H9 (cell line): ENCODE data around the gene OR8B12. TPM values are rescaled to one million over a fixed set of nuclear protein-coding genes. Genes with fewer than 3 reads are reported as not detected.

Experiments used
- DNase-seq: peaks from one replicate; pipeline ENCODE4 v3.0.0-alpha.2; 2017
- H2AFZ ChIP-seq: one replicate; pipeline ENCODE4 v1.6.1; 2013; ENCODE audit warnings: mild to moderate bottlenecking, low read length, control low read depth, moderate library complexity
- H2AK5ac ChIP-seq: 2 replicates; pipeline ENCODE4 v1.6.1; 2013; ENCODE audit warnings: low read length, control low read depth, mixed read lengths; ENCODE audit not compliant: insufficient read length
- H2BK120ac ChIP-seq: one replicate; pipeline ENCODE4 v1.6.1; 2013; ENCODE audit warnings: low read depth, mild to moderate bottlenecking, low read length, control low read depth, inconsistent platforms; ENCODE audit not compliant: poor library complexity, severe bottlenecking
- H2BK12ac ChIP-seq: 2 replicates; pipeline ENCODE4 v1.6.1; 2013; ENCODE audit warnings: low read length, control low read depth, mixed read lengths, low read depth; ENCODE audit not compliant: insufficient read length
- H2BK15ac ChIP-seq: 2 replicates; pipeline ENCODE4 v1.6.1; 2013; ENCODE audit warnings: low read depth, low read length, control low read depth
- H2BK20ac ChIP-seq: one replicate; pipeline ENCODE4 v1.6.1; 2013; ENCODE audit warnings: low read depth, mild to moderate bottlenecking, low read length, control low read depth, inconsistent platforms; ENCODE audit not compliant: poor library complexity, severe bottlenecking
- H2BK5ac ChIP-seq: 2 replicates; pipeline ENCODE4 v1.6.1; 2013; ENCODE audit warnings: low read length, control low read depth, mixed read lengths; ENCODE audit not compliant: insufficient read length
- H3K14ac ChIP-seq: 2 replicates; pipeline ENCODE4 v1.6.1; 2013; ENCODE audit warnings: low read length, control low read depth; ENCODE audit not compliant: insufficient read depth
- H3K18ac ChIP-seq: 2 replicates; pipeline ENCODE4 v1.6.1; 2013; ENCODE audit warnings: low read depth, mild to moderate bottlenecking, mixed read lengths, low read length, control low read depth; ENCODE audit not compliant: insufficient read length
- H3K23ac ChIP-seq: 2 replicates; pipeline ENCODE4 v1.6.1; 2013; ENCODE audit warnings: low read length, control low read depth, mixed read lengths, low read depth; ENCODE audit not compliant: insufficient read length
- H3K23me2 ChIP-seq: 2 replicates; pipeline ENCODE4 v1.6.1; 2013; ENCODE audit warnings: low read depth, mild to moderate bottlenecking, mixed read lengths, low read length, control low read depth; ENCODE audit not compliant: insufficient read length, poor library complexity, severe bottlenecking
- H3K27ac ChIP-seq: 2 replicates; pipeline ENCODE4 v1.5.1; 2013; ENCODE audit warnings: low read length, control low read depth, mixed read lengths, low read depth; ENCODE audit not compliant: insufficient read length
- H3K27me3 ChIP-seq: 2 replicates; pipeline ENCODE4 v1.6.1; 2013; ENCODE audit warnings: low read length, control low read depth, inconsistent platforms; ENCODE audit not compliant: insufficient read depth
- H3K4ac ChIP-seq: 2 replicates; pipeline ENCODE4 v1.6.1; 2013; ENCODE audit warnings: low read depth, mild to moderate bottlenecking, control low read depth, inconsistent platforms, low read length, moderate library complexity
- H3K4me1 ChIP-seq: 2 replicates; pipeline ENCODE4 v1.6.1; 2013; ENCODE audit warnings: low read length, control low read depth, inconsistent platforms; ENCODE audit not compliant: insufficient read depth
- H3K4me2 ChIP-seq: 2 replicates; pipeline ENCODE4 v1.6.1; 2013; ENCODE audit warnings: low read length, control low read depth, mixed read lengths; ENCODE audit not compliant: insufficient read length, insufficient read depth
- H3K56ac ChIP-seq: 2 replicates; pipeline ENCODE4 v1.6.1; 2013; ENCODE audit warnings: low read depth, mild to moderate bottlenecking, mixed read lengths, low read length, control low read depth; ENCODE audit not compliant: insufficient read length
- H3K79me1 ChIP-seq: 2 replicates; pipeline ENCODE4 v1.6.1; 2013; ENCODE audit warnings: low read depth, mild to moderate bottlenecking, moderate library complexity, low read length, control low read depth, inconsistent platforms; ENCODE audit not compliant: insufficient read depth, poor library complexity, severe bottlenecking
- H3K79me2 ChIP-seq: 2 replicates; pipeline ENCODE4 v1.6.1; 2013; ENCODE audit warnings: low read length, control low read depth, inconsistent platforms; ENCODE audit not compliant: insufficient read depth
- H3K9ac ChIP-seq: 2 replicates; pipeline ENCODE4 v1.6.1; 2013; ENCODE audit warnings: low read length, control low read depth, mixed read lengths; ENCODE audit not compliant: insufficient read length; ENCODE audit errors: extremely low read depth
- H3K9me3 ChIP-seq: one replicate; pipeline ENCODE4 v1.6.1; 2013; ENCODE audit warnings: low read depth, low read length, inconsistent platforms; ENCODE audit not compliant: control insufficient read depth
- H3T11ph ChIP-seq: one replicate; pipeline ENCODE4 v1.6.1; 2013; ENCODE audit warnings: mild to moderate bottlenecking, low read length, control low read depth, inconsistent platforms
- H4K20me1 ChIP-seq: one replicate; pipeline ENCODE4 v1.6.1; 2013; ENCODE audit not compliant: control insufficient read depth, insufficient read length, insufficient read depth
- H4K5ac ChIP-seq: 2 replicates; pipeline ENCODE4 v1.6.1; 2013; ENCODE audit warnings: low read depth, mild to moderate bottlenecking, mixed read lengths, low read length, control low read depth; ENCODE audit not compliant: insufficient read length
- H4K8ac ChIP-seq: replicated peaks from 2 replicates; pipeline ENCODE4 v1.6.1; 2013; ENCODE audit warnings: low read length, control low read depth, mixed read lengths, low read depth; ENCODE audit not compliant: insufficient read length
- H4K91ac ChIP-seq: 2 replicates; pipeline ENCODE4 v1.6.1; 2013; ENCODE audit warnings: low read depth, mild to moderate bottlenecking, moderate library complexity, mixed read lengths, low read length, control low read depth; ENCODE audit not compliant: insufficient read length
- H3K27ac Mint-ChIP-seq, 3 experiments: 2 replicates in 2 of 3; 3 replicates in 1 of 3; pipeline ENCODE4 v1.8.0; 2020 to 2021; ENCODE audit warnings: mixed read lengths in 3 of 3, mild to moderate bottlenecking in 1 of 3, moderate library complexity in 1 of 3
- H3K27me3 Mint-ChIP-seq: 2 replicates; pipeline ENCODE4 v1.8.0; 2021; ENCODE audit warnings: low read depth, mild to moderate bottlenecking, moderate library complexity, mixed read lengths
- H3K36me3 Mint-ChIP-seq, 3 experiments: 2 replicates in 2 of 3; 3 replicates in 1 of 3; pipeline ENCODE4 v1.8.0; 2020 to 2021; ENCODE audit warnings: low read depth in 3 of 3, mixed read lengths in 3 of 3; ENCODE audit not compliant: insufficient read depth in 1 of 3
- H3K4me1 Mint-ChIP-seq, 2 experiments: 2 replicates each; pipeline ENCODE4 v1.8.0; 2020; ENCODE audit warnings: mixed read lengths in 2 of 2
- H3K4me3 Mint-ChIP-seq, 2 experiments: 2 replicates in 1 of 2; 3 replicates in 1 of 2; pipeline ENCODE4 v1.8.0; 2020 to 2021; ENCODE audit warnings: mild to moderate bottlenecking in 2 of 2, mixed read lengths in 2 of 2, moderate library complexity in 1 of 2
- H3K9me3 Mint-ChIP-seq, 2 experiments: 2 replicates in 1 of 2; 3 replicates in 1 of 2; pipeline ENCODE4 v1.8.0; 2020; ENCODE audit warnings: mild to moderate bottlenecking in 2 of 2, mixed read lengths in 2 of 2, moderate library complexity in 1 of 2
- WGBS: extraction: QIAGEN DNeasy Blood & Tissue Kit; methylation state at CpG from one replicate; pipeline ENCODE4 v1.1.7; 2013; ENCODE audit warnings: missing lambda C conversion rate, low lambda C conversion rate, mixed read lengths; ENCODE audit not compliant: insufficient read length; ENCODE audit errors: extremely low coverage; 5-methylcytosine and 5-hydroxymethylcytosine counted together
- total RNA-seq: library from RNA; stranded (reverse); gene quantifications from 2 replicates; pipeline ENCODE4 v1.2.1, GENCODE V29; 2021
- TF ChIP-seq, protein P1 (sequence below): fragments of 200-600 bp; sonication (generic); conservative IDR thresholded peaks from 3 replicates; pipeline ENCODE4 v1.8.0; 2021; ENCODE audit warnings: antibody characterized with exemption, mild to moderate bottlenecking

Gene OR8B12
- total RNA-seq, 1 experiment from 2014 or later: not detected

DNA sequence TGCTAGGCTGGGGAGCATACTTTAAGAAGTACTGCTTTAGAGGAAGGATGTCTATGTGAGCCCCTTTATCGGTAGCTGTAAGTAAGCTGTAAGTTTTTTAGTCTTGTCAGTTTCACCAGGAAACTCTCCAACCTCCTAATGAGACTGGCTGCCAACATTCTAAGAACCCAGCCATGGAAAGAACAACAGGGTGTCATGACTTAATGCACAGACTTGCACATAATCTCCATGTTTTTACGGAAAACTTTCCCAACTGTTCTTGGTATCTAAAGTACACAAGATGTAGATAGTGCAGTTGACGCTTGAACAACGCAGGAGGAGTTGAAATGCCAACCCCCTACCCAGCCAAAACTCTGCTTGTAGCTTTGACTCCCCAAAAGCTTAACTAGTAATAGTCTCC is 35.3 kb upstream of the OR8B12 start:
- Mint-ChIP-seq H3K27me3 (no peaks in the 10 kb centered on the region), H3K4me3 (no peak overlapping the region), H3K9me3 (no peaks in the 10 kb centered on the region; a peak in 1 of 5 replicates), H3K36me3 (no peaks in the 10 kb centered on the region), H3K27ac (no peak overlapping the region), H3K4me1 (no peaks in the 10 kb centered on the region)
- Histone ChIP-seq H3K79me1 (no peaks in the 10 kb centered on the region), H3K14ac (no peak overlapping the region), H4K91ac (no peak overlapping the region), H4K20me1 (no peaks in the 10 kb centered on the region), H3K18ac (no peak overlapping the region), H3K27me3 (no peaks in the 10 kb centered on the region), H4K5ac (no peak overlapping the region), H3K9ac (no peak overlapping the region), H4K8ac (no peak overlapping the region), H2BK5ac (no peak overlapping the region), H2BK120ac (no peak overlapping the region), H3K56ac (no peak overlapping the region), H2BK20ac (no peak overlapping the region), H3K27ac (no peak overlapping the region), H3K4ac (no peak overlapping the region), H3K4me2 (no peak overlapping the region), H3K9me3 (no peaks in the 10 kb centered on the region), H3K4me1 (no peaks in the 10 kb centered on the region), H3K79me2 (no peaks in the 10 kb centered on the region), H2BK12ac (no peak overlapping the region), H3K23me2 (no peaks in the 10 kb centered on the region), H2AK5ac (no peak overlapping the region), H3T11ph (no peak overlapping the region), H2BK15ac (no peak overlapping the region), H2AFZ (no peak overlapping the region), H3K23ac (no peak overlapping the region)
- DNase-seq: no peak
- WGBS: no CpG with 5 or more reads among the region's 4 CpGs
- TF ChIP-seq, protein P1, sequence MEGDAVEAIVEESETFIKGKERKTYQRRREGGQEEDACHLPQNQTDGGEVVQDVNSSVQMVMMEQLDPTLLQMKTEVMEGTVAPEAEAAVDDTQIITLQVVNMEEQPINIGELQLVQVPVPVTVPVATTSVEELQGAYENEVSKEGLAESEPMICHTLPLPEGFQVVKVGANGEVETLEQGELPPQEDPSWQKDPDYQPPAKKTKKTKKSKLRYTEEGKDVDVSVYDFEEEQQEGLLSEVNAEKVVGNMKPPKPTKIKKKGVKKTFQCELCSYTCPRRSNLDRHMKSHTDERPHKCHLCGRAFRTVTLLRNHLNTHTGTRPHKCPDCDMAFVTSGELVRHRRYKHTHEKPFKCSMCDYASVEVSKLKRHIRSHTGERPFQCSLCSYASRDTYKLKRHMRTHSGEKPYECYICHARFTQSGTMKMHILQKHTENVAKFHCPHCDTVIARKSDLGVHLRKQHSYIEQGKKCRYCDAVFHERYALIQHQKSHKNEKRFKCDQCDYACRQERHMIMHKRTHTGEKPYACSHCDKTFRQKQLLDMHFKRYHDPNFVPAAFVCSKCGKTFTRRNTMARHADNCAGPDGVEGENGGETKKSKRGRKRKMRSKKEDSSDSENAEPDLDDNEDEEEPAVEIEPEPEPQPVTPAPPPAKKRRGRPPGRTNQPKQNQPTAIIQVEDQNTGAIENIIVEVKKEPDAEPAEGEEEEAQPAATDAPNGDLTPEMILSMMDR: no peak
